Limb (tissue), 2 donors: ENCODE data around the gene CMSS1.

Experiments used
- DNase-seq, 2 donors: peaks; one replicate each; pipeline ENCODE4 v3.0.0-alpha.2; 2016; ENCODE audit errors: extremely low spot score in 2 of 2

Gene CMSS1

DNA sequence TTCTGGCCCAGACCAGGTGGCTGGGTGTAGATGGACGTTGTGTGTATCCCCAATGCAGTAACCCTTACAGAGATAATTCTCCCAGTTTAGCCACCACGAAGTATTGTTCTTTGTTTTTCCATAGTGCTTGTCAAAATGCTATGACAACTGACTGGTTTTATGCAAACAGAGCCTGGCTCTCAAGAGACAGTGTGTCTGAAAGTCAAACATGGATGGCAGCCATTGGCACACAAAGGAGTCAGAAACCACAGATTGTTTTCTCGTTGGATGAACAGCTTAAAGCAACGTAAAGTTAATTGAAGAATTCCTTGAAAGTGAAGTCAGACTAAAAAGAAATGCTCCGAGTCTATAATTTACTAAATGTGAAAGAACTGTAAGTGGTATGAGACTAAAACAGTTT is 205.5 kb downstream of the CMSS1 start:
- DNase-seq, result no peak

DNA sequence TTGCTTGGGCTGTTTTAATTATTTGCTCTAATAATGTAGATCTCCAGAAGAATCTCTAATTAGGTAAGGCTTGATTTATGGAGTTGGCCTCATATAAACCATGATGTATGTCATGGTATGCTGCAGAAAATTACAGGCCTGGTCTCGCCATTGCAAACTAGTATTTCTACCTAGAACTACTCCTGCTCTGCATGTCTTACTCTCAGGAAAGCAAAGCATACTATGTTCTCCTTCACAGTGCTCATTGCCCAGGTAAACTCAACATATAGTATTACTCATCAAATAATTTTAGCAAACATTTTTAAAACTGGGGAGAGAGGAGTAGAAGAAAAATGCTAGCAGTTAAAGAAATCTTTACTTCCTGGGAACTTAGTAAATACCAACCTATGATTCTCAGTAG is 205.9 kb downstream of the CMSS1 start:
- DNase-seq, result no peak

DNA sequence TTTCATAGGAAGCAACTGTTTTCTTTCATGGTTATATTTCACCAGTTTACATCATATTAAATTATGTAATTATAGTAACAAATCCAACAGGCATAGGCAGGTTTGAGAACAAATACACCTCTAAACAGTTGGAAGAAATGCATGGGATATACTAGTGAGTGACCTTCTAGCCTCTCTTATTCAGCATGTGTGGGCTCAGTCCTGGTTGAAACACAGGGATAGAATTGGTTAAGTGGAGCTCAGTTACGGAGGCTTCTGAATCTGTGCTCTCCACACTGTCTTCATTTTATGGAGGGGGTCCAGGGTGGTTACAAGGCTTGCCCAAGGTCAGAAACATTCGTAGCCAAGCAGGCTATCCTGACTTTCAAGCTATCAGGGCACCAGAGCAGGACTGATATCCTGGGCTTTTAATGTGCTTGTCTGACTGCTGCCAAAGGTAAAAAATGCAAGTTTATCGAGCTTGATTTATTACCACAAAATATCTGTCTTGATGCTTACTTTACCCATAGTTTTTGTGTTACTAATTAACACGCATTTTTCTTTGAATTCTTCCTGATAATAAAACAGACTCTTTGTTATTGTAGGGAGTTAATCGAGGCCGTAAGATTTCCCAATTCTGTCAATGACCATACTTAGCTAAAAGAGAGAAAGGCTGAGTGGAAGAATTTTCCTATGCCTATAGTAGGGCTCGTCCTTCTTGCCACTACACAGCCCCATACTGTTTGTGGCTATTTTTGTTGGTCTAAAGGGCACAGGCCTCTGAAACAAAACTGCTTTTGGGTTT is 207.1 kb downstream of the CMSS1 start:
- no peak for DNase-seq

DNA sequence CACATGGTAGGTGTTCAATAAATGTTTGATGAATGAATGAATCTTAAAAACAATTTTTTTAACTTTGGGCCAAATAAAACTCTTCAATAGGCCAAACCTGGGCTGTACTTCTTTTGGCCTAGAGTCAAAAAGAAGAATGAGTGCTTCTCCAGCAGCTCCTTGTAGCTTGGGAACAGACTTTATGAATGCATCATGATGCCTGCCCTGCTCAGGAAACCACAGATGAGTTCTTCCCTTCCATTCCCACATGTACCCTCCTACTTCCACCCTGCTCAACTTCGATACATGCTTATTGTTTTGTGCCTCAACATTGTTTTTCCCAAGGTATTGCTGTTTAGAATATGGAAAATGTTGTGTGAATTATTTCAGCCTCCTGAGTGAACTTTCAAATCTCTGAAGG is 209.7 kb downstream of the CMSS1 start:
- DNase-seq, result no peak

DNA sequence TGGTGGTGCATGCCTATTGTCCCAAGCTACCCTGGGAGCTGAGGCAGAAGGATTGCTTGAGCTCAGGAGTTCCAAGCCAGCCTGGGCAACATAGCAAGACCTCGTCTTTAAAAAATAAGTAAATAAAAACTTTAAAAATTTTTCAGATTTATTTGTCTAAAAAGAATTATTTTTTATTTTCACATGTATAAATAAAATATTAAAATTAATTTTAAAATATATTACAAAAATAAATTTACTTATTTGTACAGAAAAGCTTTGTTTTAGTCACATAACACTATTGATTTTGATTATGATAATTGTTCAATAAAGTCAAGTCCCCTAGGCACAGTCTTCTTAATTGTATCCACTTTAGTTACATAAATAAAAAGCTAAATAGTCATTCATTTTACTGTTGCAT is 211.4 kb downstream of the CMSS1 start:
- no peak for DNase-seq

DNA sequence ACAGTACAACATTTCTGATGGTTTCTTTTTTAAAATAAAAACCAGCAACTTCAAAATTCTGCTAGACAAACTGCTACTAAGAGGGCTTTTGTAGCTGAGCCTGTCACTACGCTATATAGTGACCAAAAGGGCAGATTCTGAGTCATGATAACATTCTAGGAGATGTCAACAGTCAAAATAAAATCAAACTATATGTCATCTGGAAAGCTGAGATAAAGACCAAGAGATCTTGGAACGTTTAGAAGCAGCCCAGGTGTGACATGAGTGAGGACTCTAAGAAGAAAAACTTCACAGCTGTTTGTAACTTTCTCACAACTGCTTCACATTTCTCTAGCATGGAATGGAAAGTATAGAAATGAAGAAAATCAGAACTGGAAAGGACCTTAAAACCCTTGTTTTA is 212.0 kb downstream of the CMSS1 start:
- no peak for DNase-seq

DNA sequence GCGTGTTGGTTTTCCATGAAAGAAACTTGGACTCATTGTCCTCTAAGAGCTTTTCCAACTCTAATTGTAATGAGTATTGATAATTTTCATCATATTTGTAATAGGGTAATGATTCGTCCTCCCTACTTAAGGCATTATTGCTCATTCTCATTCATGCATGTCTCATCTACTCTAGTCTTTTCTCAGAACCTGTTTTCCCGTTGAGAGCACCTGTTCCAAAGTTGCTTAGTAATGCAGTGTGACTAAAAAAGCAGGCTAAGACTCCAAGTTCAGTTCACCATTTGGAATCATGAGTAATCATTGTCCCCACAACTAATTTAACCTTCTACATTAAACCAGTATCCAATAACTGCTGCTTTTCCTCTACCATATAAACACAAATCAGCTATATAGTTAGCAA is 212.7 kb downstream of the CMSS1 start:
- no peak for DNase-seq

DNA sequence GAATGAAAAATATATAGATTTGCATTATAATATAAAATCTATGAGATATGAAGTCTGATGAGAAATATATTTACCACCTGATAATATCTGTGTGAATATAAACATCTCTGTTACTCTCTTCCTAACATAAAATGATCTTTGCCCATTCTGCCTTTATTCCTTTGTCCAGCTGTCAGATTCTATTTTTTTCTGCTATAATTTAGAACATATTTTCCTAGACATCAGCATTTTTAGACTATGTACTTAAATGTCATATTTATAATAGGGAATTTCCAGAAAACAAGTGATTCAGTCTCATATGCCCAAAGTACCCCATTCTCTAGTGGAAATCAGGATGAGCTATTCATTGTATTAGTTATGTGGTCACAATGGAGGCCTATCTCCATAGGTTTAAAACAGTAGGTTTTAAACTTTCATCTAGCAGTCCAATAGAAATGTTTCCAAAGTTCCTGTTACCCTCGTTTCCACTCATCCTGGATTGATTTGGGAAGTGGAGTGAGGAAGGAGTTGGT is 213.3 kb downstream of the CMSS1 start:
- no peak for DNase-seq

DNA sequence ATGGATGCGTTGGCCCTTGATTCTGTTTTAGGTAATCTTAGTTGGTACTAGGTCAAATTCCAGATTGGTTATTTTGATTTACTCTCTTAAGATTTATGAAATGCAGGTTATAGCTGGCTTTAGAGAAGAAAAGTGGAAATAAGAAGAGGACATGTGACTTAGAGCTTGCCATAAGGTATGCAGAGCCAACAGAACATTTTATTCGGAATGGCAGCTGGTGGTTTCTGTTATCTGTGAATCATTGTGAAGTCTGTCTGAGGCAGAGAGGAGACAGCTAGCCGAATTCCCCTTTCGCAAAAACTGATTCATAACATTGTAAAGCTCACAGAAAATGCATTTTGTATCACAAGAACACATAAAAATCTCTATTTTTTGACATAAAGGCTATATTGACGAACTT is 214.6 kb downstream of the CMSS1 start:
- no peak for DNase-seq

DNA sequence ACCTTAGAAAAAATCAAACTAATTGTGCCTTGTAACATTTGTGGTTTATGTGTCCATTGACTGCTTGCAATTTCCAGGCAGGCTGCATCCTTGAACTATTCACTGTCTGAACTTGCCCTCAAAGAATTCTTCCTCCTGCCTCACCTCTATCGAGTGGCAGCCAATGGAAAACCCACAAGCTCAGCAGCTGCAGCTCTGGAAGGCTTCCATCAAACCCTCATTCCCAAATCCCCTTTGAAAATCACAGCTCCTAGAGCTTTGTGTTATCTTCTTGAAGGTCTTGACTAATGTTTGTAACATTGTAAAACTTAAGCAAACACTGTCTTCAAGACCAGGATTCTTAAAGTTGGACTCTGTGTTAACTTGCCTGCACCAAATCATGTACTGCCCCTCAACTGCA is 215.5 kb downstream of the CMSS1 start:
- peak in 1 of 2 donors; percentile 34 for DNase-seq

DNA sequence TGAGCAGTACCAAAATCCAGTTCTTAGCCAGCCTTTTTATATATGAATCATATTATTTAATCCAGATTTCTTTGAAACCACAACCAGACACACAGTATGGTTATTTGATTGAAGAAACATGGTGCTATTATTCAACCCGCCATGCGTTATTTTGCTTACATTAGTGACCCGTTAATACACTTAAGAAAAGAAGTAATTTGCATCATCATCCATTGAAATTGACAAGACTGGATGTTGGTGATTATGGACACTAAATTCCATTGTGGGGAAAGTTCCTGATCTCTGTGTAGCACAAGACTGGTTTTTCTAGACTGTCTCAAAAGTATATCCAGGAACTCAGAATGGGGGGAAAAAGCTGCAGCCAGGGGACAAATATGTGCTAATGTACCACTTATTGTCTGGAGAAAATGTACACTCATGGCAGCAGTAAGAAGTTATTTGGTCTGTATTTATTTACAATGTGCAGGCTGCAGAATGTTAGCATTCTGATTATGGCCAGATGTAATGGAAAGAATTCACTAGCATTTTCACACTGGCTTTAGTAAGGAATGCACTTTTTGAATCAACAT is 216.3 kb downstream of the CMSS1 start:
- DNase-seq, result no peak

DNA sequence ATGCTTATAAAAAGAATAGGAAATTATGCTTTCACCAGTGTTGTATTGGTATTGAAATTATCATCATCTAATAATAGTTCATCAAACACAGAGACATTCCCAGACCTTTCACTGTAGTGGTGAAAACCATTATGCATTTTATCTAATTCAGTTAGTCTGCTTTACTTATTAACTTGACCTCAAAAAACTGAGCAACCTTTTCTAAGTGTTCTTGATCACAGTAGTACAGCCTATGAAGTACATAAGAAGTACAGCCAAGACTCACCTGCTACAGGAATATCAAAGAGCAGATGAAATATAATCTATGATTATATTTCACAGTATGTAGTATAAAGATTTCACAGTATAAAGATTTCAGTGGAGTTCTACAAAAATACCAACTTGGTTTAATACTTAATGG is 221.4 kb downstream of the CMSS1 start:
- no peak for DNase-seq

DNA sequence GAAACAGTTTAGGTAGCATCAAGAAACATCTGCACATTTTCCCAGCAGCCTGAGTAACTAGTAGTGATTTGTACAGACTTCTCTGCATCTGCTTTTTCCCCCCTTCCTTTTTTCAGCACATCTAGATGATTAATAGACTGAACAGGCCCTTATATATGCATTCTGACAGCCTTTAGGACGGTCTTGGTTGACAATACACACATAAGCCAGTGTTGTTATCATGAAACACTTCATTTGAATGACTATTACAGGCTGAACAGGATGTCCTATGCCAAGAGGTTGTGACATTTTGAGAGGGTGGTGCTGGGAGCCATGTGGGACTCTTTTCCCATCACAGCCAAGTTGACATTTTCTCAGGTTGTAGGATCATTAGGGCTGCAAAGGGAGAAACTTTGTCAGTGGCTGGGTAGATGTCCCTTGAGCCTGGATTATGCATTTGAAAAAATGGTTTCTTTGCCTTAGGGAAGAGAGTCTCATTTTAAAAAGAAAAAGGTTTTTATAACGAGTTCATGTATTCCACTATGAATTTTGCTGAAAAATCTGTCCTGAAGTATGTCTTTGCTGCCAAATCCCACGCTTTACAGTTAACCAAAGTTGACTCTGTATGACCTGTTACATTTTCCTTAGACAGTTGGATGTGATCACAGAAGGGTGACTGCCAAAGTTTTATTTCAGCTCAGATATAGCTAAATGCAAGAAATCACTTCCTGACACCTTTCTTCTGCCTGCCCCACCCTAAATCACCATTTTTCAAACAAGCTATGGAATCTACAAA is 223.0 kb downstream of the CMSS1 start:
- DNase-seq, result peak; percentile 35 to 61

DNA sequence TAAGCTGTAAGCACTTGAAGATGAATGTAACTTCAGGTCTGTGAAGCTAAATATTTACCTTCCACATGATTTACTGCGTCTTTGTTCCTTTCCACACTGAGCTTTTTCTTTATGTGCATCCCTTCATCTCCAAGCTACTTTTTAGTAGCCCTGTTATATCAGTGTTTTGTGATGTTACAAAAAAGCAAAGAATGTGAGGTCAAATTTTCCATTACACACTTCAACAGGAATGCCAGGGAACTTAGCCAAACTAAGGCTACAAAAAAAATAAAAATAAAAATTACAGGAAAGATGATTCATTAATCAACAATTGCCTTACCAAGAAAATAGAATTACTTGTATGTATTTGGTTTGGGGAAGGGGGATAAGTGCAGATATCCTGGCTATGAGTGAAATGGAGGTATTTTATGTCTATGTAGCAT is 223.7 kb downstream of the CMSS1 start:
- DNase-seq, result peak in 1 of 2 donors; percentile 79

DNA sequence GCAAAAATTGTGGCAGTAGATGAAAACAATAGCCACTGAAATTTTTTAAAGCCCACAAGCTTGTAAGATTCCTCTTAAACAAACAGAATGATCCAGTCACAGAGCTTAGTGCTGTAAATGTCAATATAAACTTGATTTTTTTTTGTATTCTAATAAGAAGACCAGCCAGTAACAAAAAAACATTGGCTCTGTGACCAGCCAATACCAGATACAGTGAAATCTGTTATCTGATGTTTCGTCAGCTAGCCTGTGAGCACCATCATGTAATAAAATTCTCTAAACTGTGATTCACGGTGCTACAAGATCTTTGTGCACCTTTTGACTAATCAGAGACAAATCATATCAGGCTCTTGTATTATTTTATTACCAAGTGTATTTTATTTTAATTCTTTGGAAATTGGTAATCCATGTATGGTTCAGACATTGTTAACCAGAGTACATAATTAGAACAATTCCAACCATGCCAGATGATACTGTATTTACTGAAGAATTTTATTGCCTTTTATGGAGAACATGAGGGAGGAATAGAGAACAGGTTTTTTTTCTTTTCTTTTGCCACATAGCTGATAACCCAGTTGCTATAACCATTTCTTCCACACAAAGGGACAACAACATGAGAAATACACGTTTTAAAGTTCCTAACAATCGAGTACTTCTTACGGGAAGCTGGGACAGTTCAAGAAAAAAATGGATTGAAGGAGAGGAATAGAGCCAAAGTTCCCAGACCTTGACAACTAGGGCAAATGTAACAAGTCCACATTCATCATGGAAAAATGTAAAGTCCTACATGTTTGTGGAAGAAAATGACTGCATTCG is 224.7 kb downstream of the CMSS1 start:
- DNase-seq, result no peak

DNA sequence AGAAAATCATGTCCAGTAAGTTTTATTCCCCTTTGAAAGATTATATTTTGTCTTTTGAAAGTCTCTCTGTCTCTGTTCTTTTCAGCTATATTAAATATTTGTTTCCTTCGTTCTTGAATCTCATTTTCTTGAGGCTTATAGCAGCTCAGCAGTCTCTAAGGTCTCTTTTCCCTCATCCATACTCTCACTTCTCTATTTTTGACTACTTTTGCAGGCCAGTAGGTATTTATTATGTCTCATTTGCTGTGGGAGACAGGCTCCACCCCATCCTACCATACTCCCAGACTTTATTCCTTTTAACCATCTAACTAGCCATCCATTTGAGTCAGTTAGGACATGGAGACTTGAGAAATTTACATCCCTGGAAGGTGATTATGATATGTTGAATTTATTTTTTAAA is 225.6 kb downstream of the CMSS1 start:
- no peak for DNase-seq

DNA sequence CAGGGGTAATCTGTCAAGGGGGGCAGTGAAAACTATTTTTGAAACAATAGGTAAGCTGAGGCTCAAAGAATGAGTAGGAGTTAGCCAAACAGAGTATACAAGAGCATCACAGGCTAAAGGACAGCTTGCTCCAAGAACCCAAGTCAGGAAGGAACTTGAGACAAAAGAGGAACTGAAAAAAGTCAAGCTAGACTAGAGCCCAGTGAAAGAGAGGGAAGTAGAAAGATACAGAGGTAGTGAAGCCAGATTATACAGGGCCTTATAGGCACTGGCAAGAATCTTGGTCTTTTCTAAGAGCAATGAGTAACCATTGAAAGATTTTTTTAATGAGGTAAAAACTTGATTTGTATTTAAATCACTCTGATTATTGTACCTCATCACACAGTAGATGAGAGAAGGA is 226.7 kb downstream of the CMSS1 start:
- no peak for DNase-seq

DNA sequence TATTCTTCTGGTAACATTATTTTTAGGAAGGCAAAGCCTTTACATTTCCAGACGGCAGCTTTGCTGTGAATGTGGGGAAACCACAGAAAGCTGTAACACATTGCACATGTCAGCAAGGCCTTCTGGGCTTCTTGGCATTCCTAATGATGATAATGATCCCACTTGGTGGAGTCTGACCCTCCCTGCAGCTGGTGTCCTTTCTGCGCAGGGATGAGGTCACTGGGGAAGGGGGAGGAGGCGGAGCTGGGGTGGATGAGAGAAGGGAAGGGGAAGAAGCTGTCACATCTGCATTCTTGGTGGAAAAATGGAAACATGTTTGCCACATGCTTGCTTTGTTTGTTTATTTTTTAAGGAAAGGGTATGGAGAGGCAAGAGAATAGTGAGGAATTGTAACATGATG is 228.0 kb downstream of the CMSS1 start:
- DNase-seq, result peak; percentile 65

DNA sequence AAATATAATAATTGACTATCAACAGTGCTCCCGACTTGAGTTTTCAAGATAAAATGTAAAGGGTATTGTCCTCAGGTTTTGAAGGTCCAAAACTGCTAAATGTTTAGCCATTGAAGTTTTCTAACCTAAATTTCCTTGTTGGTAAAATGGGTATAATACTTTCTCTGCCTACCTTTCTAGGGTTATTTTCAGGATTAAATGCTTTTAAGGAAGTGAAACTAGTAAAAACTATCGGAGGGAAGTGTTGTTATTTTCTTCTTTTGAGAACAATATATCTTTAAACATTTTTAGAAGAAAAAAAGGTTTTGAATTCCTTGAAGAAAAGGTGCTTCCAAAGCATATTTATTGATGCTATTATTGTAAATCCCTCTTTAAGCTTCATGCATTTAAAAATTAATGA is 229.3 kb downstream of the CMSS1 start:
- DNase-seq, result no peak

DNA sequence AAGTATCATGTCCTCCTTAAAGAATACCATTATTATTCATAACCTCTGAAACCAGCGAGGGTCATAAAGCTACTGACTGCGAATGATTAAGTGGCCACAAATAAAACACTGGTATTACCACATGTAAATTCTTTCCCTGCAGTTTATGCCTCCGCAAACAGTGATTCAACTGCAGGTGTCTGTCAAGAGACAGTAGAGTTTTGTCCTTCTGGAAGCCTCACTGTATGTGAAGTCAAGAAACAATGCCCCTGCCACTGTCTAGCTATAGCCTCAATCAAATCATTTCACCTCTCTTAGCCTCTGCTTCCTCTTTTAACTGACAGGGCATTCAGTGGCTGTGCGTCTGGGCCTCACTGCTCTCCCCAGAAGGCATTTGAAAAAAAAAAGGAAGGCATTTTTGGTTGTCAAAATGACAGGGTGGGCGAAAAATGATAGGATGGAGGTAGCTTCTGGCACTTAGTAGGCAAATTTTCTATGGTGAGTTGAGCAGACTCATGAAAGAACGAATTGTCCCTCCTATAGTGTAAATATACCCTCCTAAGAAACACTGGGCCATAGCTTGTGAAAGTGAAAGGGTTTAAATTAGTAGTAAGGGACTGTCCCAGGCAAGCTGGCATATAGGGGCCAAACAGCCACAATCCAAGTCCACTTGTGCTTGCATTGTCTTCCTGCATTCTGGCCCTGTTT is 229.9 kb downstream of the CMSS1 start:
- no peak for DNase-seq

DNA sequence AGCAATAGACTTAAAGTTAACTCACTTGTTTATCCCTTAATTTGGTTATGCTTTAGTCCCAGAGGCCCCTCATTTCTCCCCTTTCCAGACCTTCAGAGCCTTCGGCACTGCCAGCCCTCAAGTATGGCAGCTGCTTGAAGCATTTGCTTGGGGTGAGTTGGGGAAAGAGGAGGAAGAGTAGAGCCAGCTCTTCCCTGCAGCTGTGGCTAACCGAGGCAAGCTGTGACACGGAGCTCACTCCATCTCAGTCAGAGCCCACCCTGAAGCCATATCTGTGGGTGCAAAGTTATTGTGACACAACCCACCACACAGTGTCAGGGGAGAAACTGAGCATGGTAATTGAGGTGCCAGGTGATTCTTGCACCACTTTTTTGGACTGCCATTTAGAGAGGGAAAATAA is 230.6 kb downstream of the CMSS1 start:
- no peak for DNase-seq
